HG03521 (cell line): ENCODE results near the gene AKT1.
"Not testable (repeated sequence)": the region's sequence is repeated elsewhere in the genome, so short reads cannot be mapped to it uniquely, and the experiment has no call there.

Experiments
- ATAC-seq: cut with Tn5 transposase; IDR thresholded peaks from one replicate; pipeline ENCODE4 v1.9.1; 2021; ENCODE audit warnings: mild to moderate bottlenecking, moderate library complexity; ENCODE audit not compliant: unreplicated experiment

AKT1 gene

DNA sequence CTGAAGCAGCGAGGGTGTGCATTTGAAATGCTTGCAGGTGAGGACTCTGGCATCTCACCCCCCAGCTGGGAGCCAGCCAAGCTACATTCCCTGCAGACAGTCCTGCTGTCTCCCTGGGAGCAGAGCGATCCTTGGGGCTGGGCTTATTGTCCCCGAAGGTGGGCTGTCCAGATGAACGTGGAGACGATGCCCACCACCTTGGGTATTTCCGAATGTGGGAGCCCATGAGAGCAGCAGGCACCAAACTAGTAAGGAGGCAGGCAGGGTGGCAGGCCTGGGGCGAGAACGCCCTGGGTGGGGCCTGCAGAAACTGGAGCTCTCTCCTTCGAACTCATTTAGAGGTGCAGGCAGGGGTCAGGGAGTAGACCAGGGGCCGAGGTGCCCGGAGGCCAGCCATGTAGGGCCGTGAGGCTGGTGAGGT lies 23.8 kb upstream of the AKT1 start:
- ATAC-seq: no peak

- ATAC-seq: no peak
Measured at GRCh38 chr14:104818714-104819161, 23.2 kb upstream of the AKT1 start.

- ATAC-seq: no peak
Measured at GRCh38 chr14:104817930-104818713, 22.6 kb upstream of the AKT1 start.

- no peak for ATAC-seq
Measured at GRCh38 chr14:104816616-104816884, 21.0 kb upstream of the AKT1 start.

- not testable (repeated sequence) for ATAC-seq
Measured at GRCh38 chr14:104814701-104815100, 19.2 kb upstream of the AKT1 start.

DNA sequence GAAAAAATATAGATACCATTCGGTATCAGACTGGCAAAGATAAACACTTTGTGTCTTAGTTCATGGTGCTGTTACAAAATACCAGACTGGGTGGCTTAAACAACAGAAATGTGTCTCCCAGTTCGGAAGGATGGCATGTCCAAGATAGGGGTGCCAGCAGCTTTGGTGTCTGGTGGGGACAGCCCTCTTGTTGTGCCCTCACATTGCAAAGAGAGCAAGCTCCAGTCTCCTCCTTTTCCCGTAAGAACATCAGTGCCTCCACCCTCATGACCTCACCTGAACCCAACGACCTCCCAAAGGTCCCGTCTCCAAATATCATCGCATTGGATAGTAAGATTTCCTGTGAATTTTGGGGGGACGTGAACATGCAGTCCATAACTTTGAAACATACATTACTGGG lies 17.7 kb upstream of the AKT1 start:
- no peak for ATAC-seq

DNA sequence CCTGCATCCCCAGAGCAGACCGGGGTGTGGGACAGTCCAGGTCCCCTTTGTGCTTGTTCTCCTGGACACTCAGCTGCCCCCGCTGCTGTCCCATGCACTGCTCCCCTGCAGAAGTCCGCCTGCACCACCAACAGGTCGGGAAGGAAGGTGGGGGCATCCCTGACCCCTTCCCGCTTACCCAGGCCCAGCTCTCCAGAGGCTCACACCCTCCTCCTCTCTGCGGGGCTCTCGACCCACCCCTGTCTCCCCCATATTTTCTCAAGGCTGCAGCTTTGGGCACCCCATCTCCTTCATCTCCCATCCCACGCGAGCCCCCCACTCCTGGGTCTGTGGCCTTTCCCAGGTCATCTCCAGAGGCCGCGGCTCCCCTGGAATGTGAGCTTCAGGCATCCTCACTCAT lies 14.8 kb upstream of the AKT1 start:
- no peak for ATAC-seq

DNA sequence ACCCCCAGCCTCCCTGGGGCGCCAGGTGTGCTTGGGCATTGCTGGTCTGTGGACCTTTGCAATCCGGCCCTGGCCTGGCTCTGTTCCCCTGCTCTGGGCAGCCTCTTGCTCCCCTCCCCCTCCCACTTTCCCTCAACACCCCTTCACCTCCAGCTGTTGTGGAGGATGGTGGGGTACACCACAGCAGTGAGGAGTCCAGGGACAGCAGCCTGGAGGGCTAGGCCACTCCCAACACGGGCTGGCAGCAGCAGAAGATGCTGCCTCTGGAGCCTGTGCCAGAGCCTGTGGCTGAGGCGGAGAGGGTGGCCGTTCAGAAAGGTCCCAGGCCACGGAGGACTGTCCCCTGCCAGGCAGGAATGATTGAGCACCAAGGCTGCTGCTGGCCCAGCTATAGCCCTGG lies 12.9 kb upstream of the AKT1 start:
- no peak for ATAC-seq

DNA sequence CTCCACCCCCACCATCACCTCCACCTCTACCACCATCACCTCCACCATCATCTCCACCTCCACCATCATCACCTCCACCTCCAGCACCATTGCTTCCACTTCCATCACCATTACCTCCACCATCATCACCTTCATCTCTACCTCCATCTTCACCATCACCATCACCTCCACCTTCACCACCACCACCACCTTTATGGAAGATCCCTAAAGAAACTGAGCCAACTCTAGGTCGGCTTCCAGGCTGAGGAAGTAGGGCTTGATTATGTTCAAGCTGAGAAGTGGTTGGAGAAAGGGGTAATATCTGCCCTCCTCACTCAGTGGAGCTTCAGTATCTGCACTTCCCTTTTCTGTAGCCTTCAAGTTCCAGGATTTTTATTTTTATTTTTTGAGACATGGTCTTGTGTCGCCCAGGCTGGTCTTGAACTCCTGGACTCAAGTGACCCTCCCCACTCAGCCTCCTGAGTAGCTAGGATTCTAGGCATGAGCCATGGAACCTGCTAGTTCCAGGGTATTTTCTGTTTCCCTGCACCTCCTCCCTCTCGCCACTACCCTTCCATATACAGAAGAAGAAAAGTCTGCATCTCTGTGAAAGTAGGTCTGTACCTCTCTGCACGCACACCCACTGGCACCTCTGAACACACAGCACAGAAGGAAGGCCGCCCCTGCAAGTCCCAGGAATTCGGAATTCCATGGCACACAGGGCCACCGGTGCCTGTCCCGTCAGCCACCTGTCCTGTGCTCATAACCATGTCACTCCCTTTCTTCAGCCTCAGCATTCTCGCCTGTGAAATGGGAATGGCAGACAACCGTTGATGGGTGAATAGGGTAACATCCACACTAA lies 11.3 kb upstream of the AKT1 start:
- ATAC-seq: no peak

- no peak for ATAC-seq
Measured at GRCh38 chr14:104805941-104806624, 10.5 kb upstream of the AKT1 start.

- ATAC-seq: no peak
Measured at GRCh38 chr14:104805326-104805678, 9.8 kb upstream of the AKT1 start.

DNA sequence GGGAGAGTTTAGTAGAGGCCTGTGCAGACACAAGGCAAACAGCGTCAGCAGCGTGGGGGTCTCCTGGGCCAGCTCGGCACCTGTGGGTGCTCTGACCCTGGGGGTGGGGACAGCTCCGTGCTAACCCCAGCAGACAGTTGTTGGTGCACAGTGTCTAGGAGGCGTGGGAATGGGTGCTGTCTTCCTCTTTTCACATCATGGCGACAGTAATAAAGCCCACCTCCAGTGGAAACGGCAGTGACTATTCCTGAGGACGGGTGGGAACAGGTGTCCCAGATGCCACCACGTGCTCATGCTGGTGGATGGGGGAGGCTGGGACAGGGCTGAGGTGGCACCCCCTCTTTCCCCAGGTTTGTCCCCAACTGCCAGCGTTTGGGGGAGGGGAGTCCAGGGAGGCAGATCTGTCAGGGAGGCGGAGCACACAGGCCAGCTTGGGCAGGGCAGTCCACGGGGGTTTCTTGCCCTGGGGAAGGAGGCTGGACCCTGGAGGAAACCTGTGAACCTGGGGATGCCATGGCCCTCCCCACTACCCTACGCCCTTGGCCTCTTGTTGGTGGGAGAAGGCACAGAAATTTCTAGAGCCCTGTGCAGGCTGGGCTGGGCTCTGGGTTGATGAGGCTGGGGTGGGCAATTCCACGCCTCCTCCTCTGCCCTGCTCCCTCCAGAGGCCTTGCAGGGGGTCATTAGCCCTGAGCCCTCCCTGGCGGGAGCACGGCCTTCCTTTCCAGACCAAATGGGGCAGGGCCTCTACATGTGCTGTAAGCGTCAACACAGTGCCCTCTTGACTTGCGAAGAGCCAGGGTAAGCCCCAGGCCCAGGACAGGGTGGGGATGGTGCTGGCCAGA lies 9.2 kb upstream of the AKT1 start:
- no peak for ATAC-seq

GRCh38 chr14:104803912-104804410 lies 8.4 kb upstream of the AKT1 start:
- ATAC-seq: no peak

DNA sequence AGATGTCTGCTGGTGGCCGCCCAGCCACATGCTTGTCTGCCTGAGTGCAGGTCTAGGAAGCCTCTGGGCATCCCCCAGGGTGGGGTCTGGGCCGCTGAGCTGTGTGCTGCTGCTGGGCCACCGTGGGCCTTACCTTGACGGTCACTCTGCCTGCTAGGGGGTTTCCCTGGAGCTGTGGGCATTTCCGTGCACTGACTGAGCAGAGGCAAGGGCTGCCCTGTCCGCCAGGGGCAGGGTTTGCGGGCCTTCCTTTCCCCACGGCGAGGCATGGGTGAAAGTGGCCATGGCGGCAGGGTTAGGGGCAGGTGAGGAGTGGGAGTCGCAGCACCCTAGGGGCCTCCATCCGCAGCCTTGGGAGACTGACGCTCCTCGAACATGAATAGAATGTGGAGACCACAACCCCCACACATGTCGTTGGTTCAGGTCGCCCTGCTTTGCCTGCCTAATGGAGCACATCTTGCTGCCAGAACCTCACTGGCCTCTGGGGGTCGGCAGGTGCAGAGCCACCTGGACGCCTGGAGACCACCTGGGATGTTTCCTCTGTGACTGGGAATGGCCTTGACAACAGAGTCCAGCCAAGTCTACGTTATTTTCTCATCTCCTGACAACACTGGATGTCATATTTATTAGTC lies 7.8 kb upstream of the AKT1 start:
- ATAC-seq: no peak

DNA sequence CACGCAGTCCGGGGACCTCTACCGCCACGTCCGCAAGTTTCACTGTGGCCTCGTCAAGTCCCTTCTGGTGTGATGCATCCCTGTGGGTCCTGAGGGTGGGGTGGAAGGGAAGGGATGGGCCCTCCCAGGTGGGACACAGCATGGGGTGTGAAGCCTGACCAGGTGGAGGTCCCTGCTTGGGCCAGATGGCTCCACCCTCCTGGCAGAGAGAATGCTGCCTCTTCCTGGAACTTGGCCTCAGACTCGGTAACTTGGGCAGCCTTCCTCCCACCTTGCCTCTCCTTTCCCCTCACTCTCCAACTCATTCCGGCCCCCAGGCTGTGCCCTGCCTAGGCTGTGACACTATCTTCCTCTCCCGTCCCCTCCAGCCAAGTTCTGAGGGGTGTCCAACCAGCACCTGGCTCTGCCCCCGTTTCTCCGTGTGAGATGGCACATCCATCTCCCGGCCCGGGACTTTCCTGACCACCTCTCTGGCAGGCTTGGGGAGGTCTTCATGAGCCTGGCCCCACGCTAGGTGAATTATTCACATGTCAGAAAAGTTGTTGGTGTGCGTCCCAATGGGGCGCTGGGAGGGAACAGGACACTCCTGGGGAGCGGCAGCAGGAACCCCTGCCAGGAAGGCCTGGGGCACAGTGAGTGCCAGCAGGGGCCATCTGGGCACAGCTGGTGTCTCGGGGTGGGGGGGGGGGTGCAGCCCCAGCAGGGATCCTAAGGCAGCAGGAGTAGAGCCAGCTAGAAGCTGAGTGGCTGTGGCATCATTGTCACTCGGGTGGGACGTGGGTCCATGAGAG lies 7.0 kb upstream of the AKT1 start:
- no peak for ATAC-seq

DNA sequence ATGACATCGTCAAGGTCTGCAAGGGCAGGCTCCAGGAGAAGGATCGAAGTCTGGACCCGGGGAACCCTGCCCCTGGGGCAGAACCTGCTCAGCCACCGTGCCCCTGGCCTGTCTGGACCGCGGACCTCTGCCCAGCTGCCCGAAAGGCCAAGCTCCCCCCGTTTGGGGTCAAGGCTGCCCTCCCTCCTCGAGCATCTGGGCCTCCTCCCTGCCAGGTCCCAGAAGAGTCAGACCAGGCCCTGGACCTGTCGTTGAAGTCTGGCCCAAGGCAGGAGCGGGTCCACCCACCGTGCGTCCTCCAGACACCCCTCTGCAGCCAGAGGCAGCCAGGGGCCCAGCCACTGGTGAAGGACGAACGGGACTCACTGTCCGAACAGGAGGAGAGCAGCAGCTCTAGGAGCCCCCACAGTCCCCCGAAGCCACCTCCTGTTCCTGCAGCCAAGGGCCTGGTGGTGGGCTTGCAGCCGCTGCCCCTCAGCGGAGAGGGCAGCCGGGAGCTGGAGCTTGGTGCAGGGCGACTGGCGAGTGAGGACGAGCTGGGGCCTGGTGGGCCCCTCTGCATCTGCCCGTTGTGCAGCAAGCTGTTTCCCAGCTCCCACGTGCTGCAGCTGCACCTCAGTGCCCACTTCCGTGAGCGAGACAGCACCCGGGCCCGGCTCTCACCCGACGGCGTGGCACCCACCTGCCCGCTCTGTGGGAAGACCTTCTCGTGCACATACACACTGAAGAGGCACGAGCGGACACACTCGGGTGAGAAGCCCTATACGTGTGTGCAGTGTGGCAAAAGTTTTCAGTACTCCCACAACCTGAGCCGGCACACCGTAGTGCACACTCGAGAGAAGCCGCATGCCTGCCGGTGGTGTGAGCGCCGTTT lies 6.2 kb upstream of the AKT1 start:
- no peak for ATAC-seq

- no peak for ATAC-seq
Measured at GRCh38 chr14:104800771-104801519, 5.4 kb upstream of the AKT1 start, which contains the start of gene ZBTB42. TSS of gene ZBTB42 (plus strand) at chr14:104801101. CDS start at chr14:104801198, 97 bp downstream.
